K562 (cell line): Measurements from ENCODE around the gene SGPP1. TPM values are rescaled to one million over a fixed set of nuclear protein-coding genes. Genes with fewer than 3 reads are reported as not detected.

ENCODE experiments used
- ATAC-seq: fragments of 200-7000 bp; cut with Tn5 transposase; 3 replicates; pipeline ENCODE4 v1.9.1; 2020; ENCODE audit warnings: moderate library complexity
- BruUV-seq: library from RNA; stranded (reverse); fragments of 400-500 nt; replicated peaks from 2 replicates; lab custom pipeline; 2021; lab: Mats Ljungman, UMichigan
- CTCF ChIA-PET: fragments of 300-600 bp; formaldehyde crosslinking; extraction: SDS; loops from one replicate; lab custom pipeline; 2021; ENCODE audit warnings: low intra/inter-chr PET ratio; lab: Yijun Ruan, JAX
- POLR2A ChIA-PET: fragments of 300-600, 350-650 bp; sonication (Branson Sonifier 250); formaldehyde crosslinking; extraction: SDS; loops from one replicate; lab custom pipeline; 2021; ENCODE audit warnings: antibody characterized with exemption, inconsistent platforms; lab: Yijun Ruan, JAX
- DNase-seq, 4 experiments: peaks; one replicate each; pipeline versions ENCODE4 v3.0.0 to v3.0.0-alpha.2; 2011 to 2018; ENCODE audit warnings: low spot score in 3 of 4, mixed read lengths in 3 of 4; ENCODE audit errors: extremely low read depth in 1 of 4
- FAIRE-seq: peaks from 2 replicates; lab custom pipeline; 2011; peaks lifted over from hg19 to GRCh38; lab: Jason Lieb, UNC
- H2AFZ ChIP-seq: 2 replicates; pipeline ENCODE4 v1.6.0; 2011; ENCODE audit warnings: low read depth, low read length, control low read depth, inconsistent platforms
- H3K27ac ChIP-seq: fragments of 200-600 bp; 3 replicates; pipeline ENCODE4 v1.8.0; 2011; ENCODE audit warnings: low read depth, mild to moderate bottlenecking, control low read depth, inconsistent platforms, low read length, moderate library complexity, mixed read lengths; ENCODE audit errors: extremely low read depth
- H3K27me3 ChIP-seq, 2 experiments: fragments of 300-600 bp in 1 of 2; 2 replicates in 1 of 2; 3 replicates in 1 of 2; pipeline versions ENCODE4 v1.6.0 to v1.8.0; 2011; ENCODE audit warnings: inconsistent platforms in 2 of 2, low read length in 2 of 2, mild to moderate bottlenecking in 1 of 2, mixed read lengths in 1 of 2, moderate library complexity in 1 of 2; ENCODE audit not compliant: control insufficient read depth in 2 of 2, insufficient read depth in 2 of 2
- H3K36me3 ChIP-seq: fragments of 300-600 bp; 3 replicates; pipeline ENCODE4 v1.8.0; 2011; ENCODE audit warnings: mild to moderate bottlenecking, low read length, inconsistent platforms; ENCODE audit not compliant: control insufficient read depth, insufficient read depth
- H3K4me1 ChIP-seq, 2 experiments: fragments of 200-600 bp in 1 of 2; replicated peaks in 1 of 2; 2 replicates in 1 of 2; 3 replicates in 1 of 2; pipeline versions ENCODE4 v1.5.1 to v1.8.0; 2011; ENCODE audit warnings: inconsistent platforms in 2 of 2, low read length in 2 of 2, mild to moderate bottlenecking in 1 of 2, mixed read lengths in 1 of 2, moderate library complexity in 1 of 2; ENCODE audit not compliant: control insufficient read depth in 2 of 2, insufficient read depth in 2 of 2
- H3K4me2 ChIP-seq: 2 replicates; pipeline ENCODE4 v1.6.1; 2011; ENCODE audit warnings: low read length, control low read depth, inconsistent platforms, mixed read lengths; ENCODE audit not compliant: insufficient read depth
- H3K4me3 ChIP-seq: fragments of 200-600 bp; sonication (generic), shearing (Covaris generic); 2 replicates; pipeline ENCODE4 v1.5.1; 2016; ENCODE audit warnings: control low read depth, inconsistent platforms
- H3K79me2 ChIP-seq: fragments of 200-600 bp; 3 replicates; pipeline ENCODE4 v1.8.0; 2011; ENCODE audit warnings: low read length, inconsistent platforms; ENCODE audit not compliant: control insufficient read depth, insufficient read depth
- H3K9ac ChIP-seq, 2 experiments: 2 replicates each; pipeline versions ENCODE4 v1.6.0 to v1.6.1; 2011; ENCODE audit warnings: low read depth in 2 of 2, low read length in 2 of 2, control low read depth in 1 of 2, inconsistent platforms in 1 of 2, mild to moderate bottlenecking in 1 of 2, mixed read lengths in 1 of 2; ENCODE audit not compliant: insufficient read depth in 1 of 2
- H3K9me1 ChIP-seq: one replicate; pipeline ENCODE4 v1.6.0; 2011; ENCODE audit warnings: inconsistent platforms, mild to moderate bottlenecking, low read length, moderate library complexity; ENCODE audit not compliant: control insufficient read depth, insufficient read depth
- H3K9me3 ChIP-seq: replicated peaks from 2 replicates; pipeline ENCODE4 v1.5.1; 2011; ENCODE audit warnings: low read depth, low read length, inconsistent platforms; ENCODE audit not compliant: control insufficient read depth, insufficient read depth
- H4K20me1 ChIP-seq: replicated peaks from 2 replicates; pipeline ENCODE4 v1.6.1; 2011; ENCODE audit warnings: low read length, inconsistent platforms, mixed read lengths; ENCODE audit not compliant: control insufficient read depth, insufficient read depth
- CHD4 ChIP-seq: fragments of 200-600 bp; sonication (generic); IDR thresholded peaks from 3 replicates; pipeline ENCODE4 v1.6.1; 2012; ENCODE audit warnings: low read depth, mild to moderate bottlenecking, mixed read lengths, low read length, inconsistent platforms; ENCODE audit not compliant: insufficient read depth, insufficient replicate concordance, poor library complexity, severe bottlenecking
- CTCF ChIP-seq, 3 experiments: IDR thresholded peaks in 2 of 3; conservative IDR thresholded peaks in 1 of 3; 2 replicates each; pipeline ENCODE4 v1.5.1; 2011 to 2012; ENCODE audit warnings: low read length in 3 of 3, mild to moderate bottlenecking in 3 of 3, control low read depth in 2 of 3, improper control_type of control experiment in 1 of 3, inconsistent platforms in 1 of 3, low read depth in 1 of 3, mixed read lengths in 1 of 3, moderate library complexity in 1 of 3; ENCODE audit not compliant: insufficient read depth in 2 of 3
- ESRRB ChIP-seq: fragments of 250-450 bp; sonication (Bioruptor Pico); IDR thresholded peaks from 2 replicates; pipeline ENCODE4 v1.5.0; 2020; ENCODE audit warnings: mild to moderate bottlenecking, moderate library complexity, borderline replicate concordance
- ETV1 ChIP-seq: fragments of 450-650 bp; conservative IDR thresholded peaks from 2 replicates; pipeline ENCODE4 v1.6.1; 2016; ENCODE audit warnings: missing genetic modification characterization, control low read depth, low read depth, missing compliant biosample characterization
- ILF3 ChIP-seq: fragments of 450-650 bp; IDR thresholded peaks from 2 replicates; pipeline ENCODE4 v1.6.1; 2018; ENCODE audit warnings: antibody characterized with exemption, mild to moderate bottlenecking, moderate library complexity, borderline replicate concordance
- NBN ChIP-seq: fragments of 450-650 bp; IDR thresholded peaks from 2 replicates; pipeline ENCODE4 v1.6.1; 2016; ENCODE audit warnings: low read depth, mild to moderate bottlenecking
- PCBP1 ChIP-seq: fragments of 200-400 bp; formaldehyde crosslinking; IDR thresholded peaks from 2 replicates; pipeline ENCODE4 v1.6.1; 2018; ENCODE audit warnings: mild to moderate bottlenecking, low read depth, low read length; ENCODE audit not compliant: poor library complexity, severe bottlenecking
- RBM17 ChIP-seq: fragments of 200-400 bp; formaldehyde crosslinking; IDR thresholded peaks from 2 replicates; pipeline ENCODE4 v1.6.1; 2017; ENCODE audit warnings: low read depth, mild to moderate bottlenecking, low read length, borderline replicate concordance
- SRSF3 ChIP-seq: fragments of 200-400 bp; formaldehyde crosslinking; IDR thresholded peaks from 2 replicates; pipeline ENCODE4 v1.6.1; 2016; ENCODE audit warnings: mild to moderate bottlenecking, low read length, moderate library complexity; ENCODE audit not compliant: insufficient read depth
- ZBTB5 ChIP-seq: fragments of 450-650 bp; IDR thresholded peaks from 2 replicates; pipeline ENCODE4 v1.6.1; 2017; ENCODE audit warnings: antibody characterized with exemption
- ZFX ChIP-seq: sonication (generic); formaldehyde crosslinking; IDR thresholded peaks from 2 replicates; pipeline ENCODE4 v1.8.0; 2022; ENCODE audit warnings: mild to moderate bottlenecking, missing genetic modification reagents, moderate library complexity
- ZNF316 ChIP-seq: fragments of 450-650 bp; IDR thresholded peaks from 2 replicates; pipeline ENCODE4 v1.6.1; 2016
- ZNF79 ChIP-seq: fragments of 250-450 bp; sonication (Bioruptor Pico); IDR thresholded peaks from 2 replicates; pipeline ENCODE4 v1.4.0; 2020; ENCODE audit warnings: low read depth, mild to moderate bottlenecking, moderate library complexity
- WGBS: fragments of 100-300 bp; shearing (Covaris generic); methylation state at CpG from one replicate; pipeline ENCODE4 v1.1.6; 2016; ENCODE audit warnings: low coverage, mixed read lengths; ENCODE audit not compliant: insufficient coverage; ENCODE audit errors: missing lambda C conversion rate; 5-methylcytosine and 5-hydroxymethylcytosine counted together
- in situ Hi-C: fragments of 300-500 bp; cut with MboI; formaldehyde crosslinking; loops from 4 replicates; pipeline ENCODE4 v1.15.0; 2018; ENCODE audit warnings: inconsistent platforms, mixed read lengths
- intact Hi-C: fragments of 100-400 bp; cut with micrococcal nuclease; formaldehyde crosslinking; loops from 2 replicates; pipeline ENCODE4 v1.14.2; 2022
- polyA plus RNA-seq, 8 experiments: library from polyadenylated mRNA; depleted of rRNA in 4 of 8; stranded (reverse) in 5 of 8; unstranded in 3 of 8; fragments of >200 nt; fragmentation: Nextera tagmentation in 2 of 8; fragmentation: Illumina TruSeq in 1 of 8; extraction: Ambion mirVana in 2 of 8; extraction: Trizol in 1 of 8; gene quantifications; 2 replicates each; pipeline versions ENCODE4 v1.2.1 to v1.2.3, GENCODE V29; 2011 to 2014; ENCODE audit warnings: inconsistent platforms in 1 of 8, missing spikeins in 1 of 8
- total RNA-seq, 7 experiments: library from RNA; depleted of rRNA in 6 of 7; stranded (reverse); fragments of >200 nt in 6 of 7; fragmentation: Illumina TruSeq in 2 of 7; extraction: Trizol in 2 of 7; gene quantifications; 2 replicates each; pipeline versions ENCODE4 v1.2.1 to v1.2.3, GENCODE V29; 2011 to 2021; ENCODE audit warnings: low replicate concordance in 1 of 7

The SGPP1 gene
- total and polyA plus RNA-seq, 9 of the 15 experiments (the other 6 are each of a cell fraction or from before 2014, with no cell fraction given) = 2.2 to 7.3 (median 5.6) TPM

GRCh38 chr14:63671987-63672386 is 55.9 kb downstream of the SGPP1 start:
- Histone ChIP-seq H3K9ac (no peak overlapping the region), H3K9me1 (no peaks in the 10 kb centered on the region), H2AFZ (no peak overlapping the region), H3K4me1 (no peaks in the 10 kb centered on the region), H3K9me3 (no peaks in the 10 kb centered on the region), H3K4me3 (no peak overlapping the region), H4K20me1 (no peaks in the 10 kb centered on the region), H3K27ac (no peak overlapping the region), H3K79me2 (no peaks in the 10 kb centered on the region), H3K4me2 (no peak overlapping the region), H3K36me3 (no peaks in the 10 kb centered on the region), H3K27me3 (no peaks in the 10 kb centered on the region)
- DNase-seq = no peak
- TF ChIP-seq RBM17 (no peak), ZNF316 (no peak), ZBTB5 (no peak), NBN (no peak), ZFX (CRISPR knock-in tag) (no peak), PCBP1 (no peak), ESRRB (CRISPR knock-in tag) (no peak), SRSF3 (no peak), ZNF79 (no peak), ETV1 (tag) (no peak), ILF3 (no peak), CHD4 (no peak), CTCF (IDR thresholded peaks at IDR 0.05 in 2 of 3, conservative IDR thresholded peaks at IDR 0.05 in 1 of 3; ENCODE audit: insufficient read depth in 2 of 3, low read depth in 1 of 3, low read length in 3 of 3) (no peak)
- ATAC-seq = no peak
- FAIRE-seq = no peak
- BruUV-seq = no TSS peak
- in situ Hi-C loops (no loop called here), intact Hi-C loops (no loop called here)
- ChIA-PET CTCF (no interaction called here), POLR2A (interaction anchor here (0.6 kb wide), 1 partner anchor 218 kb away, joined by 3 read pairs; no protein-coding TSS in a partner anchor)
- WGBS = 13% methylated on average over 3 of the region's 3 CpGs
